Ammon's horn (tissue), 1 donor: Measurements from ENCODE around the gene OPRM1.

Experiments
- DNase-seq: peaks from one replicate; pipeline ENCODE4 v3.0.0-alpha.2; 2016; ENCODE audit warnings: low spot score

Gene OPRM1

GRCh38 chr6:154241581-154241980, 202.5 kb downstream of the OPRM1 start:
- no peak for DNase-seq

GRCh38 chr6:154242617-154243357, 203.7 kb downstream of the OPRM1 start:
- no peak for DNase-seq

- no peak for DNase-seq
Observed at GRCh38 chr6:154243793-154244750, 205.0 kb downstream of the OPRM1 start.

GRCh38 chr6:154245506-154245905, 206.5 kb downstream of the OPRM1 start:
- DNase-seq: no peak

- no peak for DNase-seq
Observed at GRCh38 chr6:154246723-154247118, 207.7 kb downstream of the OPRM1 start.

- DNase-seq: no peak
Observed at GRCh38 chr6:154247119-154247861, 208.2 kb downstream of the OPRM1 start.

GRCh38 chr6:154249499-154250298, 210.7 kb downstream of the OPRM1 start:
- DNase-seq: no peak

- DNase-seq: no peak
Observed at GRCh38 chr6:154251116-154251515, 212.1 kb downstream of the OPRM1 start.

GRCh38 chr6:154252678-154253077, 213.6 kb downstream of the OPRM1 start:
- no peak for DNase-seq

- peak; percentile 74 for DNase-seq
Observed at GRCh38 chr6:154257067-154257466, 218.0 kb downstream of the OPRM1 start.

GRCh38 chr6:154258064-154258757, 219.2 kb downstream of the OPRM1 start:
- DNase-seq: peak; percentile 62

GRCh38 chr6:154261688-154262397, 222.8 kb downstream of the OPRM1 start:
- DNase-seq: peak; percentile 31

GRCh38 chr6:154266560-154267099, 227.6 kb downstream of the OPRM1 start:
- DNase-seq: no peak

- DNase-seq: no peak
Observed at GRCh38 chr6:154267508-154268106, 228.6 kb downstream of the OPRM1 start.

GRCh38 chr6:154268486-154268885, 229.4 kb downstream of the OPRM1 start:
- no peak for DNase-seq

- no peak for DNase-seq
Observed at GRCh38 chr6:154274168-154274567, 235.1 kb downstream of the OPRM1 start.

GRCh38 chr6:154276810-154277628, 238.0 kb downstream of the OPRM1 start:
- DNase-seq: peak; percentile 62

GRCh38 chr6:154277629-154278017, 238.6 kb downstream of the OPRM1 start:
- no peak for DNase-seq

GRCh38 chr6:154280521-154280920, 241.5 kb downstream of the OPRM1 start:
- no peak for DNase-seq
